Activated CD8-positive, alpha-beta T cell treated with anti-CD3 and anti-CD28 coated beads, Interleukin-2, amount 10 ng/mL, durations not matched to agents 7 days and 5 days (primary cell): ENCODE data around the gene CASTOR1. TPM values are rescaled to one million over a fixed set of nuclear protein-coding genes. Genes with fewer than 3 reads are reported as not detected.
A peak's percentile ranks its signal among the peaks of the same experiment; 100 is the strongest.

Experiments
- ATAC-seq: fragments of 150-1000 bp; cut with Tn5 transposase; one replicate; pipeline ENCODE4 v1.10.0; 2021; ENCODE audit warnings: moderate library complexity
- CTCF ChIA-PET: fragments of 350-600 bp; sonication (Branson Sonifier 250); formaldehyde crosslinking; loops from one replicate; lab custom pipeline; 2021; ENCODE audit warnings: antibody characterized with exemption; lab: Charles Lee
- POLR2A ChIA-PET: fragments of 350-600 bp; sonication (Branson Sonifier 250); formaldehyde crosslinking; loops from one replicate; lab custom pipeline; 2021; ENCODE audit warnings: antibody characterized with exemption; lab: Charles Lee
- DNase-seq: peaks from one replicate; pipeline ENCODE4 v3.0.0-alpha.2; 2020
- H3K27ac Mint-ChIP-seq: one replicate; pipeline ENCODE4 v1.8.0; 2021; ENCODE audit warnings: mild to moderate bottlenecking, mixed read lengths
- H3K27me3 Mint-ChIP-seq: one replicate; pipeline ENCODE4 v1.8.0; 2021; ENCODE audit warnings: low read depth, mixed read lengths
- H3K36me3 Mint-ChIP-seq: one replicate; pipeline ENCODE4 v1.8.0; 2021; ENCODE audit warnings: low read depth, mixed read lengths
- H3K4me1 Mint-ChIP-seq: one replicate; pipeline ENCODE4 v1.8.0; 2021; ENCODE audit warnings: low read depth, mixed read lengths
- H3K4me3 Mint-ChIP-seq: one replicate; pipeline ENCODE4 v1.8.0; 2021; ENCODE audit warnings: mild to moderate bottlenecking, mixed read lengths
- H3K9me3 Mint-ChIP-seq: one replicate; pipeline ENCODE4 v1.8.0; 2022; ENCODE audit warnings: mixed read lengths; ENCODE audit not compliant: insufficient read depth
- total RNA-seq, 2 experiments: library from RNA; stranded (reverse); gene quantifications; one replicate each; pipeline ENCODE4 v1.2.3, GENCODE V29; 2021

CASTOR1 gene
- total RNA-seq, 2 experiments from 2014 or later = 24.5 to 25.4 TPM

DNA sequence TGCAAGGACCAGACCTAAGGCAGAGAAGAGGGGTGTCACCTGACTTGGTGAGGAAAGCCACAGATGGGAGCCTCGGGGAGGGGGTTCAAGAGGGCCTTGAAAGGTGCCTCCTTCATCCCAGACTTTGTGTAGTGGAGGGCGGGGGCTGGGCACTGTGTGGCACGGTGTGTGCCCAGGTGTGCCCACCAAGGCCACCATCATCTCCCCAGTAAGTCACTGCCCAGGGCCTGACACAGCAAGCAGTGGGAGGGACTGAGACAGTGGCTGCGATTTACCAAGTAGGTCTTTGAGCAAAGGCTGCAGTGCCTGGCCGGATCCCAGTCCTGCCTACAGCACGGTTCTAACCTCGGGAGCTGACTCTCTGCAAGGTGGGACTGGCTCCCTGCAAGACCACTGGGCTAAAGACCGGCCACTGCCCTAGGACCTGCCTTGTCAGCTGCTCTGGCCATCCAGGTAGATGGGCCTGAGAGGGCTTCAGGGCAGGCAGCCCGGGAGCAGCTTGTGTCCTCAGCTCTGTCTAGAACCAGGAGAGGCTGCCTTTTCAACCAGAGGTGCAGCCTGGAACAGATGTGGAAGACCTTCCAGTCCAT lies 24.1 kb downstream of the CASTOR1 start:
- peaks cover 57% of the 10 kb centered on the region for H3K4me1 Mint-ChIP-seq
- H3K9me3 Mint-ChIP-seq = no peaks in the 10 kb centered on the region
- no peak for DNase-seq
- peaks cover 83% of the 10 kb centered on the region for H3K36me3 Mint-ChIP-seq
- H3K4me3 Mint-ChIP-seq = peak overlapping the region; percentile 96
- ChIA-PET POLR2A (interaction anchor here (0.8 to 2.7 kb wide), 3 partner anchors 13 to 108 kb away, joined by 3 to 17 read pairs (median 4); partner anchors contain the start of gene CASTOR1), CTCF (interaction anchor here (0.8 to 4.9 kb wide), 5 partner anchors 19 to 260 kb away, joined by 3 to 60 read pairs (median 6); partner anchors contain the start of genes CASTOR1 and RNF215)
- no peaks in the 10 kb centered on the region for H3K27me3 Mint-ChIP-seq
- peak overlapping the region; percentile 97 for H3K27ac Mint-ChIP-seq
- ATAC-seq = no peak

DNA sequence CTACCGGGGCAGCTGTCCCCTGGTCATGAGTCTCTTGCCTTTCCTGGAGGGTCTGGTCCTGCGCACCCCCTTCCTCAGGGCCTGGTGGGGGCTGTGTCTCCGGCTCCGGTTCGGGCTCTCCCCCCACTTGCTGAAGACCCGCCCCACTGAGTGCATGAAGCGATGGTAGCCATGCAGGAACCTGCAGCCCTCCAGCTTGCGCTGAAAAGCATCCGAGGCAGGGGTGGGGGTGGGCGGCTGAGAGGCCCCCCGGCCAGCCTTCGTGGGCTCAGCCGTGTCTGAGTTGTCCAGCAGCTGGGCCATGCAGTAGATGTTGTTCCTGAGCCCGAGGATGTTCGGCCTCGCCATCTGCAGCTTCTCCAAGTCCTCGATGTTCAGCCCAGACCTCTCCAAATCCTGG lies 25.4 kb downstream of the CASTOR1 start:
- Mint-ChIP-seq H3K9me3 (no peaks in the 10 kb centered on the region), H3K27ac (peak overlapping the region; percentile 97), H3K36me3 (peaks cover 71% of the 10 kb centered on the region), H3K4me1 (peaks cover 61% of the 10 kb centered on the region), H3K27me3 (no peaks in the 10 kb centered on the region), H3K4me3 (peak overlapping the region; percentile 96)
- no peak for DNase-seq
- CTCF ChIA-PET = interaction anchor here (0.7 to 4.9 kb wide), 30 partner anchors 9 to 659 kb away, joined by 3 to 60 read pairs (median 5); partner anchors contain the start of genes CASTOR1, CCDC157, RNF215 and SF3A1
- POLR2A ChIA-PET = interaction anchor here (1.3 to 2.7 kb wide), 2 partner anchors 19 to 23 kb away, joined by 4 to 17 read pairs; partner anchors contain the start of gene CASTOR1
- ATAC-seq = no peak

DNA sequence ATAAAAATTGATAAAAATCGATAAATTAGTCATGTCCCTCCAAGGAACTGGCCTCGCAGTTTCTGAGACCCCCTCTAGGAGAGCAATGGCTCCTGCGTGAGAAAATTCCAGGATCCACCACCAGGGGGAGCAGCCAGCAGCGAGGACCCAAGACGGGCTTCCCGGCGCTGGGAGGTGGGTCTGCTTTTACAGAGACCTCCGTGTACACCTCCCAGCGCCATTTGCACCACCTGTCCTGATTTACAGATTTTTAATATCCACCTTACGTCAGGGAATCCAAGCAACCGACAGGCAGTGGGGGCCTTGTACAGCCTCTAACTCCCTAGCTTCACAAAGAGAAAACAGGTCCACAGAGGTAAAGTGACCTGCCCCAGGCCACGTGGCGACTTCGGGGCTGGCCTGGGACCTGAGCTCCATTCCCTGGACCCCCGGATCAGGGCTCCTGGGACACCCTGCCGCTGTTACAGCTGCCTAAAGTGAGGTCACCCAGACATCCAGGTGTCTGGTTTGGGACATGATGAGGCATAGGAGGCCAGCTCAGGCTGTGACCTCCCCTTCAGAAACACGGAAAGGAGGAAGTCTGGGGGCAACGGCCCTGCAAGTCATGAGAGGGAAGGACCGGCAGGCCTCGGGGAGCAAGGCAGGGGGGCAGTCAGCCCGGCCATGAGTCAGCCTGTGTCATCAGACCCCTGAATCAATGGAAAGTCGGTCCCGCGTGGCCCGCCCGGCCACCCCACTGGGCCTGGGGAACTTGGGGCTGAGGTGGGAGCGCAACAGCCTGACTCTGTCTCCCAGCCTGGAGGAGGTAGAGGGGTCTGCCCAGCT lies 26.2 kb downstream of the CASTOR1 start:
- ChIA-PET POLR2A (interaction anchor here (0.6 to 2.7 kb wide), 3 partner anchors 20 to 215 kb away, joined by 3 to 17 read pairs (median 4); partner anchors contain the start of gene CASTOR1), CTCF (interaction anchor here (0.6 to 4.9 kb wide), 42 partner anchors 8 to 658 kb away, joined by 3 to 60 read pairs (median 4); partner anchors contain the start of genes CASTOR1, CCDC157, RNF215 and SF3A1)
- Mint-ChIP-seq H3K36me3 (peaks cover 63% of the 10 kb centered on the region), H3K27me3 (no peaks in the 10 kb centered on the region), H3K4me1 (peaks cover 61% of the 10 kb centered on the region), H3K4me3 (peak overlapping the region; percentile 96), H3K9me3 (no peaks in the 10 kb centered on the region), H3K27ac (peak overlapping the region; percentile 97)
- DNase-seq (peak; percentile 87), ATAC-seq (no peak)

DNA sequence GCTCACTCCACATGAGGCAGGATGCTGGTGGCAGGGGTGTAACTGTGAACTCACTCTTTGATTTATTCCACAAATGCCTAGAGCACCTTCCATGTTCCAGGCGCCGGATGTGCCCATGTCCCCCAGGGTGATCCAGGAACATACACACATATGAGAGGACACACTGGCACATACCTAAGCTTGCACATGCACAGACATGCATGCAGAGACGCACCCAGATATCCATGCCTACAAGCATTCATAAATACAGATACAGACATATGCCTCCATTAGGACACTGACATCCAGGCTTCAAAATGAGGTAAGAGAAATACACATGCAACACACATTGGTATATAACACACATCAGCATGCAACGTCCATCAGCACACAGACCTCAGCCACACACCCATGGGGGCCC lies 27.2 kb downstream of the CASTOR1 start:
- peak overlapping the region; percentile 86 for H3K27ac Mint-ChIP-seq

DNA sequence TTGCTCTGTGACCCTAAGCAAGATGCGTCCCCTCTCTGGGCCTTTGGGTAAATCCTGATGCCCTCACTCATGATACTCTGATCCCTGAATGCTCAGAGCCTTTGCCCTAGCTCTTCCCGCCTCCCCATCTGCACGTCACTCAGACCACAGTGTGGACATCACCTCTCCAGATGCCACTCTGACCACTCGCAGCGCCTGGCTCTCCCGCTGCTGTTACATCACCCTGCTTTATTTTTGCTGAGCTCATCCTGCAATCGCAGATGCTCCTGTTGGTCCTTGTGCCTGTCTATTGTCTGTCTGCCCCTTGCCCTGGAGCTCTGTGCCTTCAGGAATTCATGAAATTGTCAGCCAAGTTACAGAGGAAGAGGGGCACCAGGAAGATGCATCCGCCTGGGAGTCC lies 28.2 kb downstream of the CASTOR1 start:
- Mint-ChIP-seq H3K27me3 (no peaks in the 10 kb centered on the region), H3K27ac (peak overlapping the region; percentile 86)
- POLR2A ChIA-PET = interaction anchor here (0.6 to 1.1 kb wide), 2 partner anchors 80 to 253 kb away, joined by 3 to 5 read pairs; no protein-coding TSS in a partner anchor

More for the DNA sequence above, 27.2 kb downstream of the CASTOR1 start:
- peaks cover 65% of the 10 kb centered on the region for H3K4me1 Mint-ChIP-seq
- ATAC-seq = no peak
- peaks cover 59% of the 10 kb centered on the region for H3K36me3 Mint-ChIP-seq
- ChIA-PET CTCF (interaction anchor here (1.2 to 4.9 kb wide), 3 partner anchors 22 to 119 kb away, joined by 3 to 59 read pairs (median 7); no protein-coding TSS in a partner anchor), POLR2A (no interaction called here)
- no peak for DNase-seq
- H3K4me3 Mint-ChIP-seq = peak overlapping the region; percentile 96
- no peaks in the 10 kb centered on the region for H3K27me3 Mint-ChIP-seq
- no peaks in the 10 kb centered on the region for H3K9me3 Mint-ChIP-seq

DNA sequence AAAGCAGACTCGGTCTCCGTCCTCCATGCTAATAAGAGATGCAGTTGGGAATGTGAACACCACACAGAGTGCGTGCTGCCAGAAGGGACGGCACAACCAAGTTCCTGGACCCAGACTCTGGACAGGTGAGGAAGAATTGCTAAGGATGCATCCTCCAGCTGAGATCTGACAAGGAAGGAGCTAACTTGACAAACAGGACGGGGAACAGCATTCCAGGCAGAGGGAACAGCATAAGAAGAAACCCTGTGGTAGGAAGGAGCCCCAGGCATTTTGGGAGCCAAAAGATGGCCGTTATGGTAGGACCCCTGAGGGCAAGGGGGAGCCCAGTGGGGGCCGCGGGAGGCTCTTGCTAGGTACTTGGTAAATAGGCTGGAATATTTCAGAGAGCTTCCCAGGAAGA lies 28.6 kb downstream of the CASTOR1 start:
- ATAC-seq = no peak
- Mint-ChIP-seq H3K4me3 (peak overlapping the region; percentile 5), H3K27ac (peak overlapping the region; percentile 86), H3K27me3 (no peaks in the 10 kb centered on the region), H3K4me1 (peaks cover 79% of the 10 kb centered on the region), H3K36me3 (peaks cover 46% of the 10 kb centered on the region), H3K9me3 (no peaks in the 10 kb centered on the region)
- ChIA-PET POLR2A (interaction anchor here (0.6 to 1.1 kb wide), 2 partner anchors 79 to 253 kb away, joined by 3 to 5 read pairs; no protein-coding TSS in a partner anchor), CTCF (interaction anchor here (0.9 to 4.9 kb wide), 6 partner anchors 24 to 156 kb away, joined by 3 to 59 read pairs (median 3); partner anchors contain the start of gene RNF215)
- DNase-seq = no peak

More for the DNA sequence above, 28.2 kb downstream of the CASTOR1 start:
- H3K4me1 Mint-ChIP-seq = peaks cover 74% of the 10 kb centered on the region
- CTCF ChIA-PET = interaction anchor here (0.9 to 4.9 kb wide), 6 partner anchors 23 to 156 kb away, joined by 3 to 59 read pairs (median 3); partner anchors contain the start of gene RNF215
- no peaks in the 10 kb centered on the region for H3K9me3 Mint-ChIP-seq
- peaks cover 51% of the 10 kb centered on the region for H3K36me3 Mint-ChIP-seq
- no peak for DNase-seq
- peak overlapping the region; percentile 96 for H3K4me3 Mint-ChIP-seq
- ATAC-seq = no peak

DNA sequence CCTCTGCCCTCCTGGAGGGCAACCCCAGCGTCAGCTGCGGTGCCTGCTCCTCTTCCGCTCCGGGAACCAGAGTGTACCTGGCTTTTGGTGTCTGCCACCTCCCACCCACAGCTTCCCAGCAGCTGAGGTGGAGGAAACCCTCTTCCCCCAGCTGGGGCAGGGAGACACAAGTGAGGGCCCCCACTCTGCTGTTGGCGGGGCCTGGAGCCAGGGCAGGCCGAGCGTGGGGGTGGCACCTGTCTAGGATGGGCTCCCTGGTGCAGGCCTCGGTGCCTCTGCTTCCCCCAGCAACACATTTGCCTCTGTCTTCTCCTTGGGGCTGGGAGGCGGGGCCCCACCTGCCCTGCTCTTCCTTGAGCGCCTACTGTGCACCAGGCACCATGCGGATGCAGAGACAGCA lies 29.0 kb downstream of the CASTOR1 start:
- no peaks in the 10 kb centered on the region for H3K9me3 Mint-ChIP-seq
- H3K27me3 Mint-ChIP-seq = no peaks in the 10 kb centered on the region
- H3K4me1 Mint-ChIP-seq = peaks cover 81% of the 10 kb centered on the region
- DNase-seq = no peak
- ChIA-PET POLR2A (no interaction called here), CTCF (interaction anchor here (1.5 to 2.2 kb wide), 2 partner anchors 127 to 155 kb away, joined by 3 to 8 read pairs; partner anchors contain the start of gene RNF215)
- H3K36me3 Mint-ChIP-seq = peaks cover 42% of the 10 kb centered on the region
- peak overlapping the region; percentile 86 for H3K27ac Mint-ChIP-seq
- ATAC-seq = no peak
- H3K4me3 Mint-ChIP-seq = peak overlapping the region; percentile 5

DNA sequence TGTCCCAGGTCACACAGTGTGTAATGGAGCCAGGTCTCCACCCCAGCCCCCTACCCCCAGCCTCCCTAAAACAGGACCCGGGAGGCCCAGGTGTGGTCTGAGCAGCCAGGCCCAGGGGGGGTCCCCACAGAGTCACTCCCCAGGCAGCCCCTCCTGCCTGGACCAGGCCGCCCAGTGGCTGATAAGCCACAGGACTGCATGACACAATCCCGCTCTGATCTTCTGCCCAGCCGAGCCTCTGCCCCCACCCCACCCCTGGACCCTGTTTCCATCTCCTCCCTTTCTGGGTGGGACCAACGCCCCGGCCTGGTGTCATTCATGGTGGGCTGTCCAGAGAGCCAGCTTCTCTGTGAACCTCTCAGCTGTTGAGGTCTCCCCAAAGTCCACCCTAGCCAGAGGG lies 35.0 kb downstream of the CASTOR1 start:
- H3K4me1 Mint-ChIP-seq = peaks cover 93% of the 10 kb centered on the region
- H3K4me3 Mint-ChIP-seq = no peak overlapping the region
- H3K36me3 Mint-ChIP-seq = no peaks in the 10 kb centered on the region
- no peaks in the 10 kb centered on the region for H3K27me3 Mint-ChIP-seq
- no peaks in the 10 kb centered on the region for H3K9me3 Mint-ChIP-seq
- ChIA-PET POLR2A (interaction anchor here (0.6 kb wide), 1 partner anchor 96 kb away, joined by 3 read pairs; no protein-coding TSS in a partner anchor), CTCF (interaction anchor here (0.6 to 4.5 kb wide), 7 partner anchors 9 to 633 kb away, joined by 3 to 95 read pairs (median 10); partner anchors contain the start of gene CASTOR1)
- ATAC-seq (no peak), DNase-seq (no peak)
- H3K27ac Mint-ChIP-seq = peak overlapping the region; percentile 79

DNA sequence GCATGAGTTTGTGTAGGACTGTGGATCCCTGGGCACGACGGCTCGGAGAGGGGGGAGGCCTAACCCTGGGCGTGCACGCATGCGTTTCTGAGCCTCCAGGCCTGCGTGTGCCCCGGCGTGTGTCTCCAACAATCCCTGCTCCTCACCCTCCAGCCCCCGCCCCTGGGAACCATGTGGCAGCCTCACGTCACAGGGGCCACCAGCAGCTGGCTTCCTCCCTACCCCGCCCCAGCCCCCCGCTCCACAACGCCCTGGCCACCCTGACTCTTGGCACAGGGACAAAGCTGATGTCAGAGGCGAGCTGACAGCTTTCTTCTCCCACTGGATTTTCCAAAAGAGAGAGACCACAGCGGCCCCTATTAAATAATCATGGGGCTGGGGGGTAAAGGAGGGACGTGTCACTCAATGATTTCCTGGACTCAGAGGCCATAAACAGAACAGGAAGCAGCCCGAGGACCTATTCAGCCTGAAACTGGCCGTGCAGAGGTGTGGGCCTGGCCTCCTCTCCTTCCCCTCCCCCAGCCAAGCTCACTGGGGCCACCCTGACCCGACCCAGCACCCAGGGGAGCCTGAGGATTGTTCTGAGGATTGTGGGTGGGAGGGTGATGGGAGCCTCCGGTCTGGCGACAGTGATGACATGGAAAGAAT lies 36.0 kb downstream of the CASTOR1 start:
- Mint-ChIP-seq H3K27ac (peak overlapping the region; percentile 76), H3K36me3 (no peaks in the 10 kb centered on the region), H3K4me1 (peaks cover 93% of the 10 kb centered on the region), H3K4me3 (peak overlapping the region; percentile 12), H3K27me3 (no peaks in the 10 kb centered on the region), H3K9me3 (no peaks in the 10 kb centered on the region)
- ATAC-seq (no peak), DNase-seq (no peak)
- CTCF ChIA-PET = interaction anchor here (0.9 to 4.5 kb wide), 4 partner anchors 10 to 252 kb away, joined by 5 to 95 read pairs (median 12); no protein-coding TSS in a partner anchor
- POLR2A ChIA-PET = interaction anchor here (0.6 to 1.2 kb wide), 2 partner anchors 95 to 148 kb away, joined by 3 read pairs; no protein-coding TSS in a partner anchor

DNA sequence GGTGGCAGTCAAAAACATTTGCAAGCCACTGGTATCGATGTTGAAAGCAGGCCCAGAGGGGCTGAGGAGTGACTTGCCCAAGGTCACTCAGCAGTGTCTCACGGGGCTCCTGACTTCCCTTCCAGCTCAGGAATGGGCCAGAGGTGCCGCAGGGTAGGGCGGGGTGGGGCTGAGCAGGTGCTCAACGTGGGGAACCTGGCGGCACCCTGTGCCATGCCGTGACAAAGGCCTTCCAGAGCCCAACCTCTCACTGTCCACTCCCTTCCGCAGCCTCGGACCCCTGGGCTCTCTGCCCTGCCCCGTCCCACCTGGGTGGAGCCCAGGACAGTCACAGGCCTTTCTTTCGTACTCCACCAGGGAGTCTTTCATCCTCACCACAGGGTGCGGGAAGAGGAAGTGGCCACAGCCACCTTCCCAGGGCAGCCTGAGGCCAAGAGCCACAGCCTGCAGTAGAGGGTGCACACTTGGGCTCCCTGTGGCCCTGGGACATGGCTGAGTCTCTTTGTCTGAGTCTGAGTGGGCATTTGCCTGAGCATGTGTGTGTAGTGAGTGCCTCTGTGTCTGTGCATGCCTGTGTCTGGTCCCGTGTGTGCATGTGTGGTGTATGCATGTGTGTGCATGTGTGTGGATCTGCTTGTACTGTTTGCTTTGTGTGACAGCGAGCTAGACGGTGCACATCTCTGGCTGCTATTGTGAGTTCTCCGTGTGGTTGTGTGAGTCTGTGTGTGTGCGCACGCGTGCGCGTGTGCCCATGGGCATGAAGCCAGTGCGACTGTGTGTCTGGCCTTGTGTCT lies 36.7 kb downstream of the CASTOR1 start:
- ChIA-PET POLR2A (interaction anchor here (1.2 kb wide), 1 partner anchor 147 kb away, joined by 3 read pairs; no protein-coding TSS in a partner anchor), CTCF (interaction anchor here (1.3 to 4.5 kb wide), 2 partner anchors 11 to 146 kb away, joined by 5 to 95 read pairs; no protein-coding TSS in a partner anchor)
- Mint-ChIP-seq H3K4me1 (peaks cover 93% of the 10 kb centered on the region), H3K27ac (peak overlapping the region; percentile 76), H3K36me3 (no peaks in the 10 kb centered on the region), H3K27me3 (no peaks in the 10 kb centered on the region), H3K9me3 (no peaks in the 10 kb centered on the region), H3K4me3 (peak overlapping the region; percentile 12)
- ATAC-seq (peak; percentile 30), DNase-seq (no peak)
